Upper lobe of left lung (tissue), 6 donors: ENCODE results near the gene WNT16. TPM values are rescaled to one million over a fixed set of nuclear protein-coding genes. Genes with fewer than 3 reads are reported as not detected.

Source experiments
- ATAC-seq, 2 donors: fragments of 200-7000 bp; cut with Tn5 transposase; one replicate each; pipeline ENCODE4 v1.9.1; 2022; ENCODE audit warnings: mild to moderate bottlenecking in 2 of 2, moderate library complexity in 2 of 2; ENCODE audit not compliant: low FRiP score in 2 of 2
- DNase-seq, 2 donors: peaks; one replicate each; pipeline ENCODE4 v3.0.0-alpha.2; 2019 to 2020
- H3K27ac ChIP-seq, 4 donors: fragments of 200-600 bp; sonication (generic); one replicate each; pipeline ENCODE4 v1.5.1; 2016 to 2019
- H3K27me3 ChIP-seq, 4 donors: fragments of 200-600 bp; sonication (generic); one replicate each; pipeline ENCODE4 v1.5.1; 2017 to 2019
- H3K36me3 ChIP-seq, 4 donors: fragments of 200-600 bp; sonication (generic); one replicate each; pipeline ENCODE4 v1.5.1; 2016 to 2019
- H3K4me1 ChIP-seq, 4 donors: fragments of 200-600 bp; sonication (generic); one replicate each; pipeline ENCODE4 v1.5.1; 2018 to 2019
- H3K4me3 ChIP-seq, 4 donors: fragments of 200-600 bp; sonication (generic); one replicate each; pipeline ENCODE4 v1.5.1; 2017 to 2019; ENCODE audit warnings: mild to moderate bottlenecking in 2 of 4, moderate library complexity in 1 of 4
- H3K9me3 ChIP-seq, 4 donors: fragments of 200-600 bp; sonication (generic); one replicate each; pipeline ENCODE4 v1.5.1; 2018 to 2019
- EP300 ChIP-seq, 4 donors: sonication (generic); formaldehyde crosslinking; IDR thresholded peaks; one replicate each; pipeline ENCODE4 v1.5.1; 2017; ENCODE audit warnings: antibody characterized with exemption in 4 of 4, control low read depth in 2 of 4
- POLR2A ChIP-seq, 4 donors: fragments of 450-650 bp; IDR thresholded peaks; one replicate each; pipeline ENCODE4 v1.5.1; 2016 to 2017; ENCODE audit warnings: antibody characterized with exemption in 4 of 4, mild to moderate bottlenecking in 2 of 4
- POLR2AphosphoS5 ChIP-seq, 2 donors: sonication (generic); formaldehyde crosslinking; IDR thresholded peaks; one replicate each; pipeline ENCODE4 v1.5.1; 2017; ENCODE audit warnings: antibody characterized with exemption in 2 of 2
- WGBS, 2 donors: methylation state at CpG; one replicate each; pipeline ENCODE4 v1.1.5; 2017 to 2018; 5-methylcytosine and 5-hydroxymethylcytosine counted together
- total RNA-seq, 6 donors: library from RNA; depleted of rRNA in 4 of 6; stranded (reverse); fragments of >200 nt in 4 of 6; gene quantifications; one replicate each; pipeline versions ENCODE4 v1.1.0 to v1.2.1, GENCODE V29; 2016 to 2021
- TF ChIP-seq, protein P1 (sequence below), 6 experiments: fragments of 450-650 bp in 4 of 6; fragments of 200-600 bp in 2 of 6; sonication (generic) in 2 of 6; IDR thresholded peaks; one replicate each; pipeline ENCODE4 v1.5.1; 2016 to 2019; ENCODE audit warnings: antibody characterized with exemption in 6 of 6
- donor health status: DM: no; HTN: no; CAD: no; lungs with moderate emphysema.
- donor health status: DM: no; HTN: yes; CAD: no; lungs with severe emphysema.

WNT16 gene, protein sequence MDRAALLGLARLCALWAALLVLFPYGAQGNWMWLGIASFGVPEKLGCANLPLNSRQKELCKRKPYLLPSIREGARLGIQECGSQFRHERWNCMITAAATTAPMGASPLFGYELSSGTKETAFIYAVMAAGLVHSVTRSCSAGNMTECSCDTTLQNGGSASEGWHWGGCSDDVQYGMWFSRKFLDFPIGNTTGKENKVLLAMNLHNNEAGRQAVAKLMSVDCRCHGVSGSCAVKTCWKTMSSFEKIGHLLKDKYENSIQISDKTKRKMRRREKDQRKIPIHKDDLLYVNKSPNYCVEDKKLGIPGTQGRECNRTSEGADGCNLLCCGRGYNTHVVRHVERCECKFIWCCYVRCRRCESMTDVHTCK
- total RNA-seq = not detected

DNA sequence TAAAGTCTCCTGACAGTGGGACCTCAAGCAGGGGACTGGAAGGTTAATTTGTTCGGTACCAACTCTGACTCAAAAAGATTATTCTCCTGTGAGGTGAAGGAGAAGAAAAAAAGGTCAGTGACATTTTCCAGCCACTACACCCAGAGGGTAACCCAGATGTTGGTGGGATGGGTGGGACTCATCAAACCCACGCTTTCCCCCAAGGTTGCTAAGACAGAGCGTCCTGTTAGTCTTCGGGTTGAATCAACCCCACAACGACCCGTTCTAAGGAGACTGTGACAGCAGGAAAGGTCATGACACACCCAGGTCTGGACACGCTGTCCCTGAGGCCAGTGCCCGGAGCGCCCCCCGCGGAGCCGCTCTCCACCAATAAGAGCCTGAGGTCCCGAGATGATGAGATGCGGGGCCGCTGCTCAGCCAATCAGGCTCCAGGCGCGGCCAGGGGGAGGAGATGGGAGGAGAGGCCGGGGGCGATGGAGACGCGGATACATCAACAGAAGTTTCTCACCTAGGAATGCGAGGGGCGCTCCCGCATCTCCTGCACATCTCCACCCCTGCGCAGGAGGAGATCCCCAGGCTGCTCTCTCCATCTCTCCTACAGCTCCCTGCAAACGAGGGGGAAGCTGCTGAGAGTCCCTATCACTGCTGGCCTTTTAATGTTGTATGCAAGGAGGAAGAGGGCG lies at the start of gene WNT16:
Gene WNT16 (plus strand): TSS at position 493 of the 683 bp plus-strand sequence. CDS start 293 bp downstream, outside the sequence.
- Histone ChIP-seq H3K27ac (no peak within 1 kb of the TSS), H3K36me3 (no peaks in the 10 kb centered on the region), H3K27me3 (peaks cover 0 to 25% (median 16%) of the 10 kb centered on the region in 4 donors), H3K9me3 (no peaks in the 10 kb centered on the region), H3K4me1 (peaks cover 15 to 22% (median 18%) of the 10 kb centered on the region in 4 donors), H3K4me3 (peak within 1 kb of the TSS in 3 of 4 donors; percentile 12 to 36 (median 35))
- DNase-seq (peak in 1 of 2 donors; percentile 68), ATAC-seq (peak in 1 of 2 donors; percentile 29)
- 18 to 27% methylated on average over 21 to 25 of the region's 27 CpGs for WGBS, 2 donors
- TF ChIP-seq, protein P1, sequence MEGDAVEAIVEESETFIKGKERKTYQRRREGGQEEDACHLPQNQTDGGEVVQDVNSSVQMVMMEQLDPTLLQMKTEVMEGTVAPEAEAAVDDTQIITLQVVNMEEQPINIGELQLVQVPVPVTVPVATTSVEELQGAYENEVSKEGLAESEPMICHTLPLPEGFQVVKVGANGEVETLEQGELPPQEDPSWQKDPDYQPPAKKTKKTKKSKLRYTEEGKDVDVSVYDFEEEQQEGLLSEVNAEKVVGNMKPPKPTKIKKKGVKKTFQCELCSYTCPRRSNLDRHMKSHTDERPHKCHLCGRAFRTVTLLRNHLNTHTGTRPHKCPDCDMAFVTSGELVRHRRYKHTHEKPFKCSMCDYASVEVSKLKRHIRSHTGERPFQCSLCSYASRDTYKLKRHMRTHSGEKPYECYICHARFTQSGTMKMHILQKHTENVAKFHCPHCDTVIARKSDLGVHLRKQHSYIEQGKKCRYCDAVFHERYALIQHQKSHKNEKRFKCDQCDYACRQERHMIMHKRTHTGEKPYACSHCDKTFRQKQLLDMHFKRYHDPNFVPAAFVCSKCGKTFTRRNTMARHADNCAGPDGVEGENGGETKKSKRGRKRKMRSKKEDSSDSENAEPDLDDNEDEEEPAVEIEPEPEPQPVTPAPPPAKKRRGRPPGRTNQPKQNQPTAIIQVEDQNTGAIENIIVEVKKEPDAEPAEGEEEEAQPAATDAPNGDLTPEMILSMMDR (IDR thresholded peaks at IDR 0.05) = no peak
- no peak for TF ChIP-seq POLR2AphosphoS5 (IDR thresholded peaks at IDR 0.05)
- no peak for TF ChIP-seq POLR2A (IDR thresholded peaks at IDR 0.05)
- no peak for TF ChIP-seq EP300 (IDR thresholded peaks at IDR 0.05)

DNA sequence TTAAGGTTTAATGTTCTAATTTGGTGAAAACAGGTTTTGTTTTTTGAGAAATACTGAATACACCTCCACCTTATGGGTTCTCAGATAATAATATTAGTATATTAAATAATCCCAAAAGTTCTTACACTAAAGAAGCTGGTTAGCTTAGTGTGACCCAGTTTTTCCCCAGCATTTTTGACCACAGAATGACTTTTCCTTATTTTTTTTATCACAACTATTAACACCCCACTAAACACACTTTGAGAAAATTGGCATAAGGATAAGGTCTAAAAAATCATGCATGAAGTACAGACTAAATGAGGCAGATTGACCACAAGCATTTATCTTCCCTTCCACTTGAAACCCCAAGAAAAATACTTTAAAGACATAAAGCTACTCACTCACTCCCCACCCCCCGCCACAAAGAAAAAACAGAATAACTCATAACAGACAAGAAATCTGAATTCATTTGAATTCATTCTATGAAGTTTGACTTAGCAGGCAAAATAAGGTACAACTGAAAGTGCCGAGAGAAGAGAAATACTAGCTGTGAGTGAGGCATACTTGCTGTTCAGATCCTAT lies 49.7 kb upstream of the WNT16 start:
- H3K27ac ChIP-seq = no peak overlapping the region
- TF ChIP-seq, protein P1 (IDR thresholded peaks at IDR 0.05) = no peak
- no peak for TF ChIP-seq POLR2AphosphoS5 (IDR thresholded peaks at IDR 0.05)
- TF ChIP-seq EP300 (IDR thresholded peaks at IDR 0.05) = no peak
- TF ChIP-seq POLR2A (IDR thresholded peaks at IDR 0.05) = no peak
- no peak overlapping the region for H3K4me3 ChIP-seq
- no peaks in the 10 kb centered on the region for H3K4me1 ChIP-seq
- ATAC-seq (no peak), DNase-seq (no peak)
- WGBS, 2 donors = 76 to 85% methylated on average over 2 of the region's 2 CpGs
- H3K9me3 ChIP-seq = no peaks in the 10 kb centered on the region
- H3K36me3 ChIP-seq = no peaks in the 10 kb centered on the region
- H3K27me3 ChIP-seq = no peaks in the 10 kb centered on the region

DNA sequence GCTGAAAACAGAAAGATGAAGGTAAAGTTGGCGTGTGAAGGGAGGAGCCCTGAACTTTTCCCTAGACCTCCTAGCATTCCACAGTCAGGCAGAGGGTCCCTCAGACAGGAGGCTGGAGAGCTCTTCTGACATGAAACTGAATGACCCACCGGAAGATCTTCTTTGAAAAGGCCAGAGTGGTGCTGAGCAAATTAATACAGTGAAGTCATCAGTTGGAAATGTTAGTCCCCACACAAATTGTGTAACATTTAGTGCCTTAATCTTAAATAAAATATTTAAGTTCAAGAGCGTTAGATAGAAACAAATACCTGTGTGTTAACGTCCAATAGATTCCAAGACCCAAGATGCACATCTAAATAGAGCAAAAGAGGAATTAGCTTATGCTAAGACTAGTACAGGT lies 49.0 kb upstream of the WNT16 start:
- Histone ChIP-seq H3K27me3 (no peaks in the 10 kb centered on the region), H3K36me3 (no peaks in the 10 kb centered on the region), H3K9me3 (peaks cover 0 to 5% (median 0%) of the 10 kb centered on the region in 4 donors), H3K4me1 (no peaks in the 10 kb centered on the region), H3K4me3 (no peak overlapping the region), H3K27ac (no peak overlapping the region)
- WGBS, 2 donors = 82 to 86% methylated on average over 4 of the region's 4 CpGs
- TF ChIP-seq, protein P1 (IDR thresholded peaks at IDR 0.05) = no peak
- no peak for TF ChIP-seq POLR2AphosphoS5 (IDR thresholded peaks at IDR 0.05)
- TF ChIP-seq EP300 (IDR thresholded peaks at IDR 0.05) = no peak
- no peak for TF ChIP-seq POLR2A (IDR thresholded peaks at IDR 0.05)
- ATAC-seq (no peak), DNase-seq (no peak)

DNA sequence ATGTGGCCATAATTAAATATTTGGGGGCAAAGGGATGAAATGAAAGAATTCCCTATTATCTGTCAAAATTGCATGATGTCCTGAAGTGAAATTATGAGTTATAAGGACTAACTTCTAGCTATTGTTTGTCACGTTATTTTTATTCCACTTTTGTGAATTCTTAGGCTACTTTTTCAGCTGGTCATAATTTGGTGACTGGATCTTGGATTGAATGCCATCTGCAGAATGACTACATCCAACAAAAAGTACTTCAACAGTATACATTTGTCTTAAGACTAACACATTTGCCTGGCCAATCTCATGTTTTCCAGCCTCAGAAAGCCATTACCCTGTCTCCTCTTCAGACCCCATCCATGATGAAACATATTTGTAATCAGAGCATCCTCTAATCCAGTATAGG lies 48.1 kb upstream of the WNT16 start:
- H3K9me3 ChIP-seq = peaks cover 0 to 8% (median 0%) of the 10 kb centered on the region in 4 donors
- H3K4me1 ChIP-seq = no peaks in the 10 kb centered on the region
- H3K27ac ChIP-seq = no peak overlapping the region
- ATAC-seq (no peak), DNase-seq (no peak)
- no peaks in the 10 kb centered on the region for H3K27me3 ChIP-seq
- 83 to 93% methylated on average over 1 of the region's 1 CpG for WGBS, 2 donors
- no peaks in the 10 kb centered on the region for H3K36me3 ChIP-seq
- H3K4me3 ChIP-seq = no peak overlapping the region
- TF ChIP-seq POLR2A (IDR thresholded peaks at IDR 0.05) (no peak), POLR2AphosphoS5 (IDR thresholded peaks at IDR 0.05) (no peak), EP300 (IDR thresholded peaks at IDR 0.05) (no peak)
- TF ChIP-seq, protein P1 (IDR thresholded peaks at IDR 0.05) = no peak
